GM23338 (cell line): ENCODE results near the gene ANKRD27.

Source experiments
- CREB1 ChIP-seq: fragments of 250-450 bp; sonication (Bioruptor Pico); IDR thresholded peaks from 2 replicates; pipeline ENCODE4 v1.5.0; 2020; ENCODE audit warnings: low read depth, mild to moderate bottlenecking, moderate library complexity
- CTCF ChIP-seq, 2 experiments: fragments of 200-600 bp in 1 of 2; sonication (generic) in 1 of 2; conservative IDR thresholded peaks; 2 replicates each; pipeline versions ENCODE4 v1.5.1 to v1.6.1; 2016 to 2017; ENCODE audit warnings: antibody characterized with exemption in 2 of 2, low read depth in 2 of 2, mild to moderate bottlenecking in 2 of 2, moderate library complexity in 1 of 2
- EZH2 ChIP-seq: fragments of 200-600 bp; sonication (generic); IDR thresholded peaks from one replicate; pipeline ENCODE4 v1.8.0; 2017; ENCODE audit warnings: antibody characterized with exemption, mild to moderate bottlenecking, low read depth; ENCODE audit not compliant: unreplicated experiment
- EZH2phosphoT487 ChIP-seq: fragments of 200-600 bp; sonication (generic); IDR thresholded peaks from one replicate; pipeline ENCODE4 v1.8.1; 2018; ENCODE audit warnings: antibody characterized with exemption; ENCODE audit not compliant: unreplicated experiment
- POLR2AphosphoS5 ChIP-seq: IDR thresholded peaks from 2 replicates; pipeline ENCODE4 v1.6.1; 2016; ENCODE audit warnings: antibody characterized with exemption, low read depth
- REST ChIP-seq: IDR thresholded peaks from one replicate; pipeline ENCODE4 v1.6.1; 2018; ENCODE audit warnings: antibody characterized with exemption; ENCODE audit not compliant: unreplicated experiment
- ZNF114 ChIP-seq: fragments of 250-450 bp; sonication (Bioruptor Pico); IDR thresholded peaks from 2 replicates; pipeline ENCODE4 v1.5.0; 2020; ENCODE audit warnings: mild to moderate bottlenecking, moderate library complexity

- no peak for TF ChIP-seq REST
- TF ChIP-seq CTCF (conservative IDR thresholded peaks at IDR 0.05; ENCODE audit: low read depth in 2 of 2) = no peak
- TF ChIP-seq EZH2 = no peak
- no peak for TF ChIP-seq EZH2phosphoT487
- no peak for TF ChIP-seq POLR2AphosphoS5
- TF ChIP-seq CREB1 = no peak
- no peak for TF ChIP-seq ZNF114 (CRISPR knock-in tag)
Measured at GRCh38 chr19:32650671-32651070, 24.3 kb downstream of the ANKRD27 start.
